Aorta (tissue), 5 donors: ENCODE results near the gene HS3ST3A1. TPM values are rescaled to one million over a fixed set of nuclear protein-coding genes. Genes with fewer than 3 reads are reported as not detected.

ENCODE experiments used
- ATAC-seq: fragments of 200-7000 bp; cut with Tn5 transposase; one replicate; pipeline ENCODE4 v1.9.1; 2022; ENCODE audit warnings: moderate library complexity; ENCODE audit not compliant: low FRiP score
- DNase-seq, 2 donors: peaks; one replicate each; pipeline ENCODE4 v3.0.0-alpha.2; 2020
- H3K27ac ChIP-seq, 2 donors: one replicate each; pipeline ENCODE4 v1.5.1; 2013; ENCODE audit warnings: low read length in 2 of 2, mild to moderate bottlenecking in 2 of 2, moderate library complexity in 2 of 2, control low read depth in 1 of 2, inconsistent platforms in 1 of 2, low read depth in 1 of 2
- H3K27me3 ChIP-seq, 2 donors: one replicate each; pipeline ENCODE4 v1.6.1; 2013; ENCODE audit warnings: control low read depth in 1 of 2, low read length in 1 of 2, mild to moderate bottlenecking in 1 of 2, moderate library complexity in 1 of 2; ENCODE audit not compliant: insufficient read depth in 2 of 2, control insufficient read depth in 1 of 2
- H3K36me3 ChIP-seq, 2 donors: one replicate each; pipeline ENCODE4 v1.6.1; 2013; ENCODE audit warnings: control low read depth in 1 of 2, low read length in 1 of 2, mild to moderate bottlenecking in 1 of 2; ENCODE audit not compliant: insufficient read depth in 2 of 2, control insufficient read depth in 1 of 2
- H3K4me1 ChIP-seq, 2 donors: one replicate each; pipeline ENCODE4 v1.6.1; 2013; ENCODE audit warnings: low read length in 2 of 2, control low read depth in 1 of 2, mild to moderate bottlenecking in 1 of 2, moderate library complexity in 1 of 2; ENCODE audit not compliant: insufficient read depth in 2 of 2, control insufficient read depth in 1 of 2
- H3K4me3 ChIP-seq, 2 donors: one replicate each; pipeline ENCODE4 v1.5.1; 2013; ENCODE audit warnings: low read length in 2 of 2, control low read depth in 1 of 2, mild to moderate bottlenecking in 1 of 2
- H3K9me3 ChIP-seq: one replicate; pipeline ENCODE4 v1.6.1; 2013; ENCODE audit warnings: mild to moderate bottlenecking, low read length; ENCODE audit not compliant: control insufficient read depth
- WGBS, 2 donors: extraction: QIAGEN DNeasy Blood & Tissue Kit; methylation state at CpG; one replicate each; pipeline ENCODE4 v1.1.7; 2013; 5-methylcytosine and 5-hydroxymethylcytosine counted together
- intact Hi-C, 2 donors: fragments of 100-400 bp; cut with DNase I; formaldehyde crosslinking; loops; one replicate each; pipeline versions ENCODE4 v1.14.2 to v1.15.0; 2022
- polyA plus RNA-seq, 2 donors: library from polyadenylated mRNA; stranded (reverse); fragments of 200-250 nt; gene quantifications; one replicate each; pipeline ENCODE4 v1.2.3, GENCODE V29; 2013
- total RNA-seq, 2 donors: library from RNA; stranded (reverse); fragmentation: NEBNext Ultra II Directional; extraction: Animal tissue kit (Norgen Biotek cat#: 25700); gene quantifications; one replicate each; pipeline ENCODE4 v1.2.1, GENCODE V29; 2021
- donor health status: healthy with polysubstance abuse.
- donor health status: Bipolar disorder and iron deficiency.
- donor health status: DM: no; HTN: no; CAD: no.
- donor health status: DM: no; HTN: no; CAD: no.
- donor health status: DM: yes; HTN: yes; CAD: no.

The HS3ST3A1 gene
- total and polyA plus RNA-seq, 4 donors = 0.33 to 0.36 (median 0.33) TPM; not detected in 1

- 85 to 91% methylated on average over 5 of the region's 5 CpGs for WGBS, 2 donors
- H3K4me1 ChIP-seq = no peaks in the 10 kb centered on the region
- H3K9me3 ChIP-seq = no peaks in the 10 kb centered on the region
- H3K36me3 ChIP-seq = no peaks in the 10 kb centered on the region
- DNase-seq = no peak
- intact Hi-C loops = no loop called here
- H3K27ac ChIP-seq = no peak overlapping the region
- H3K4me3 ChIP-seq = no peak overlapping the region
- no peaks in the 10 kb centered on the region for H3K27me3 ChIP-seq
- no peak for ATAC-seq
Measured at GRCh38 chr17:13490906-13491482, 110.7 kb downstream of the HS3ST3A1 start.

GRCh38 chr17:13490427-13490826, 111.3 kb downstream of the HS3ST3A1 start:
- DNase-seq (no peak), ATAC-seq (no peak)

GRCh38 chr17:13485327-13485726, 116.4 kb downstream of the HS3ST3A1 start:
- H3K9me3 ChIP-seq = peaks cover 4% of the 10 kb centered on the region
- 79 to 88% methylated on average over 3 of the region's 3 CpGs for WGBS, 2 donors
- no peak overlapping the region for H3K27ac ChIP-seq
- no peak for DNase-seq
- intact Hi-C loops = no loop called here
- ATAC-seq = no peak
- H3K4me1 ChIP-seq = no peaks in the 10 kb centered on the region
- H3K27me3 ChIP-seq = no peaks in the 10 kb centered on the region
- no peaks in the 10 kb centered on the region for H3K36me3 ChIP-seq
- no peak overlapping the region for H3K4me3 ChIP-seq

More at GRCh38 chr17:13490427-13490826, 111.3 kb downstream of the HS3ST3A1 start:
- Histone ChIP-seq H3K9me3 (peaks cover 2% of the 10 kb centered on the region), H3K36me3 (no peaks in the 10 kb centered on the region), H3K4me3 (no peak overlapping the region), H3K27ac (no peak overlapping the region), H3K27me3 (no peaks in the 10 kb centered on the region), H3K4me1 (no peaks in the 10 kb centered on the region)
- WGBS, 2 donors = 62 to 68% methylated on average over 3 of the region's 3 CpGs
- intact Hi-C loops = no loop called here

DNA sequence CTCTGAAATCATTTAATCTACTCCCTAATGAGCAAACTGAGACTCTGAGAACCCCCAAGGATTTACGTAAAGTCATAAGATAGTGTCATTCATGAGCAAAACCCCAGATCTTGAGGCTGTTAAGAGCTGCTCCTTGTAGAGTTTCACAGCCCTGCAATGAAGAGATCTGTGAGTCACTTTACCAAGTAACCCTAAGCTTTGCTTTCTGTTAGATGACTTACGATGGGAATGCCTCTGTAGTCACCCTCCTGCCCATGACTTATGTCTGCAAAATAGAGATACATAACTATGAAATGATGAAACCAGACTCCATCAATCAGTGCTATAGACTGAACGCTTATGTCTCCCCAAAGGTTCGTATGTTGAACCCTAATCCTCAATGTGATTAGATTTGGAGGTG, 117.7 kb downstream of the HS3ST3A1 start:
- Histone ChIP-seq H3K4me1 (no peaks in the 10 kb centered on the region), H3K36me3 (no peaks in the 10 kb centered on the region), H3K27ac (no peak overlapping the region), H3K4me3 (no peak overlapping the region), H3K27me3 (no peaks in the 10 kb centered on the region), H3K9me3 (peaks cover 7% of the 10 kb centered on the region)
- intact Hi-C loops = no loop called here
- 90% methylated on average over 4 of the region's 4 CpGs for WGBS, 2 donors
- DNase-seq (no peak), ATAC-seq (no peak)

DNA sequence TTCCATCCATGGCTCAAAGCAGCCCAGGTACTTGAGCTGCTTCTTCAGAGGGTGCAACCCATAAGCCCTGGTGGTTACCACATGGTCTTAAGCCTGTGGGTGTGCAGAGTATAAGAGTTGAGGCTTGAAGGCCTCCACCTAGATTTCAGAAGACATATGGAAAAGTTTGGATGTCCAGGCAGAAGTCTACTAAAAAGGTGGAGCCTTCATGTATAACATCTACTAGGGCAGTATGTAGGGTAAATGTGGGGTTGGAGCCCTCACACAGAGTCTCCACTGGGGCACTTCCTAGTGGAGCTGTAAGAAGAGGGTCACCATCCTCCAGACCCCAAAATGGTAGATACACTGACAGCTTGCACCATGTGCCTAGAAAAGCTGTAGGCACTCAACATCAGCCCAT, 120.9 kb downstream of the HS3ST3A1 start:
- H3K27me3 ChIP-seq = no peaks in the 10 kb centered on the region
- DNase-seq = no peak
- ATAC-seq = no peak
- no peaks in the 10 kb centered on the region for H3K36me3 ChIP-seq
- intact Hi-C loops = no loop called here
- H3K9me3 ChIP-seq = peaks cover 8% of the 10 kb centered on the region
- no peak overlapping the region for H3K27ac ChIP-seq
- H3K4me3 ChIP-seq = no peak overlapping the region
- no peaks in the 10 kb centered on the region for H3K4me1 ChIP-seq

- H3K9me3 ChIP-seq = peaks cover 6% of the 10 kb centered on the region
- DNase-seq = no peak
- 51 to 61% methylated on average over 2 of the region's 2 CpGs for WGBS, 2 donors
Measured at GRCh38 chr17:13478326-13478830, 123.4 kb downstream of the HS3ST3A1 start.

DNA sequence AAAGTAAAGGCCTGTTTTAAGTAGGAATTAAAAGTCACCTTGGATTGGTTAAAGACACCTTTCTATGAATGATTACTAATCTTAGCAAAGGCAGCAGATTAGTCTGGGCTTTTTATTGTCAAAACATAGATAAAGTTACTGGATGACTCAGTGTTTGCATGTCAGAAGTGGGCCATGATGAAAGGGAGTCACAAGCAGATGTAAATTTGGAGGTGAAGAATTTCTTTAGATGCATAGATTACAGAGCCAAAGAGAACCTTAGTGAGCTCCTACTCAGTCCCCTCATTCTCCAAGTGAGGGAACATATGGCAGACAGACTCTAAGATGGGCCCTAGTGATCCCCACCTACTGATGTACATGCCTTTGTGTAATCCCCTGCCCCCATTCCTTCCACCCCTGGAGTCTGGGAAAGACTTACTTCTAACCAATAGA, 124.5 kb downstream of the HS3ST3A1 start:
- Histone ChIP-seq H3K4me1 (no peaks in the 10 kb centered on the region), H3K4me3 (no peak overlapping the region), H3K27ac (no peak overlapping the region), H3K36me3 (no peaks in the 10 kb centered on the region), H3K27me3 (no peaks in the 10 kb centered on the region), H3K9me3 (peaks cover 6% of the 10 kb centered on the region)
- DNase-seq (no peak), ATAC-seq (no peak)
- intact Hi-C loops = no loop called here

More at GRCh38 chr17:13478326-13478830, 123.4 kb downstream of the HS3ST3A1 start:
- Histone ChIP-seq H3K27ac (no peak overlapping the region), H3K4me1 (no peaks in the 10 kb centered on the region), H3K36me3 (no peaks in the 10 kb centered on the region), H3K27me3 (no peaks in the 10 kb centered on the region), H3K4me3 (no peak overlapping the region)
- ATAC-seq = no peak
- intact Hi-C loops = no loop called here

- DNase-seq (no peak), ATAC-seq (no peak)
- H3K27me3 ChIP-seq = no peaks in the 10 kb centered on the region
- H3K9me3 ChIP-seq = peaks cover 7% of the 10 kb centered on the region
- H3K4me3 ChIP-seq = no peak overlapping the region
- no peaks in the 10 kb centered on the region for H3K36me3 ChIP-seq
- intact Hi-C loops = no loop called here
- H3K27ac ChIP-seq = no peak overlapping the region
- 71 to 73% methylated on average over 1 of the region's 1 CpG for WGBS, 2 donors
- H3K4me1 ChIP-seq = no peaks in the 10 kb centered on the region
Measured at GRCh38 chr17:13476720-13477119, 125.0 kb downstream of the HS3ST3A1 start.

DNA sequence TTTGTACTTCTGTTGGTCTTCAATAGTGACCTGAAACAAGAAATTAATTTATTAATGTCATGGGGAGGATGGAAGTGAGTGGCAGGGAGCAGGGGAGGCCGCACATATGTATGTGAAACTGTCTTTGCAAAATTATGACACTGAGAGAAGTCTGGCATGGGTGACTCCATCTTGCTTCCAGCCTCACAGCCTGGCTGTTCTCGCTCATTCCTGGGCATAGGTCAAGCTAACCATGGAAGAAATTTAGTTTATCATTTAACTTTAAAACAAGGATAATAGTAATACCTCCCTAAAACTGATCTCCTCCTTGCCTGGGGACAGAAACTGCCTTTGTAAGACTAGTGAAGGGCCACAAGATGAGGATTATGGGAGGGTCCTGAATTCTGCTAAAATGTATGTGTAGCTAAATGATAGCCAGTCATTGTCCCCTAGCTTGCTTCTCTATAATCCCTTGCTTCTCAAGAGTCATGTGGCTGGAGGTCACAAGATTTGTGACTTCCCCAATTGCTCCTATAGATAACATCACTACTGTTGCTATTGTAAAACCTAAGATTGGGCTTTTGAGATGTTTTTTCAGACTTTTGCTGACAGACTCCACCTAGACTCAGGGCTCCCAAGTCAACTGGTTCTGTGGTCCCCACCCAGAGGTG, 126.0 kb downstream of the HS3ST3A1 start:
- Histone ChIP-seq H3K27ac (no peak overlapping the region), H3K27me3 (no peaks in the 10 kb centered on the region), H3K4me1 (no peaks in the 10 kb centered on the region), H3K4me3 (no peak overlapping the region), H3K9me3 (peaks cover 7% of the 10 kb centered on the region), H3K36me3 (no peaks in the 10 kb centered on the region)
- no peak for DNase-seq
- WGBS, 2 donors = 73 to 74% methylated on average over 2 of the region's 2 CpGs
- intact Hi-C loops = no loop called here
- no peak for ATAC-seq
